Liver (tissue), 9 donors: Measurements from ENCODE around the gene ZNF70. TPM values are rescaled to one million over a fixed set of nuclear protein-coding genes. Genes with fewer than 3 reads are reported as not detected.

Experiments used
- DNase-seq: peaks from one replicate; pipeline ENCODE4 v3.0.0-alpha.2; 2017; ENCODE audit warnings: low spot score
- H3K27ac ChIP-seq, 2 donors: one replicate each; pipeline ENCODE4 v1.7.0; 2013; ENCODE audit warnings: inconsistent platforms in 2 of 2, low read length in 2 of 2, control low read depth in 1 of 2, low read depth in 1 of 2, mild to moderate bottlenecking in 1 of 2
- H3K27me3 ChIP-seq, 4 donors: one replicate each; pipeline versions ENCODE4 v1.6.1 to v1.7.0; 2013; ENCODE audit warnings: low read length in 3 of 4, inconsistent platforms in 1 of 4, mild to moderate bottlenecking in 1 of 4, moderate library complexity in 1 of 4; ENCODE audit not compliant: control insufficient read depth in 4 of 4, insufficient read depth in 4 of 4
- H3K36me3 ChIP-seq, 4 donors: one replicate each; pipeline versions ENCODE4 v1.6.1 to v1.7.0; 2013; ENCODE audit warnings: low read length in 3 of 4, mild to moderate bottlenecking in 3 of 4, low read depth in 1 of 4, moderate library complexity in 1 of 4; ENCODE audit not compliant: control insufficient read depth in 4 of 4, insufficient read depth in 3 of 4
- H3K4me1 ChIP-seq, 4 donors: one replicate each; pipeline versions ENCODE4 v1.6.1 to v1.7.0; 2013; ENCODE audit warnings: low read length in 3 of 4, mild to moderate bottlenecking in 3 of 4, moderate library complexity in 1 of 4; ENCODE audit not compliant: control insufficient read depth in 4 of 4, insufficient read depth in 4 of 4
- H3K4me3 ChIP-seq, 3 donors: one replicate each; pipeline versions ENCODE4 v1.6.1 to v1.7.0; 2013; ENCODE audit warnings: low read length in 3 of 3, control low read depth in 1 of 3, low read depth in 1 of 3, mild to moderate bottlenecking in 1 of 3
- H3K9ac ChIP-seq, 2 donors: one replicate each; pipeline ENCODE4 v1.7.0; 2013; ENCODE audit warnings: low read length in 2 of 2, mild to moderate bottlenecking in 2 of 2, moderate library complexity in 2 of 2, control low read depth in 1 of 2, low read depth in 1 of 2
- H3K9me3 ChIP-seq, 4 donors: one replicate each; pipeline versions ENCODE4 v1.6.1 to v1.7.0; 2013; ENCODE audit warnings: low read length in 3 of 4; ENCODE audit not compliant: control insufficient read depth in 4 of 4
- ATF3 ChIP-seq: IDR thresholded peaks from 2 replicates; pipeline ENCODE4 v1.6.1; 2016; ENCODE audit warnings: antibody characterized with exemption
- FOXA1 ChIP-seq: IDR thresholded peaks from 2 replicates; pipeline ENCODE4 v1.6.1; 2016; ENCODE audit warnings: antibody characterized with exemption
- FOXA2 ChIP-seq: IDR thresholded peaks from 2 replicates; pipeline ENCODE4 v1.6.1; 2016; ENCODE audit warnings: antibody characterized with exemption
- GABPA ChIP-seq, 2 donors: IDR thresholded peaks in 1 of 2; conservative IDR thresholded peaks in 1 of 2; 2 replicates each; pipeline ENCODE4 v1.6.1; 2016; ENCODE audit warnings: antibody characterized with exemption in 2 of 2, mild to moderate bottlenecking in 1 of 2, moderate library complexity in 1 of 2
- HNF4A ChIP-seq, 2 donors: conservative IDR thresholded peaks; 2 replicates each; pipeline ENCODE4 v1.6.1; 2016; ENCODE audit warnings: antibody characterized with exemption in 2 of 2, mild to moderate bottlenecking in 2 of 2
- HNF4G ChIP-seq: IDR thresholded peaks from 2 replicates; pipeline ENCODE4 v1.6.1; 2016; ENCODE audit warnings: antibody characterized with exemption
- JUND ChIP-seq, 2 donors: IDR thresholded peaks; 2 replicates each; pipeline ENCODE4 v1.6.1; 2016; ENCODE audit warnings: antibody characterized with exemption in 2 of 2
- MAX ChIP-seq: IDR thresholded peaks from 2 replicates; pipeline ENCODE4 v1.6.1; 2016; ENCODE audit warnings: antibody characterized with exemption
- NR2F2 ChIP-seq: IDR thresholded peaks from 2 replicates; pipeline ENCODE4 v1.6.1; 2016; ENCODE audit warnings: antibody characterized with exemption
- RAD21 ChIP-seq, 2 donors: IDR thresholded peaks; 2 replicates each; pipeline ENCODE4 v1.6.1; 2016; ENCODE audit warnings: antibody characterized with exemption in 2 of 2, mild to moderate bottlenecking in 2 of 2
- REST ChIP-seq: IDR thresholded peaks from 2 replicates; pipeline ENCODE4 v1.6.1; 2016; ENCODE audit warnings: antibody characterized with exemption, mild to moderate bottlenecking
- SP1 ChIP-seq: IDR thresholded peaks from 2 replicates; pipeline ENCODE4 v1.6.1; 2018; ENCODE audit warnings: antibody characterized with exemption, mild to moderate bottlenecking
- YY1 ChIP-seq: IDR thresholded peaks from 2 replicates; pipeline ENCODE4 v1.6.1; 2016; ENCODE audit warnings: antibody characterized with exemption, mild to moderate bottlenecking
- ZBTB33 ChIP-seq: IDR thresholded peaks from 2 replicates; pipeline ENCODE4 v1.6.1; 2016; ENCODE audit warnings: antibody characterized with exemption
- WGBS: extraction: QIAGEN DNeasy Blood & Tissue Kit; methylation state at CpG from one replicate; pipeline ENCODE4 v1.1.7; 2013; 5-methylcytosine and 5-hydroxymethylcytosine counted together
- polyA plus RNA-seq, 2 donors: library from polyadenylated mRNA; stranded (reverse) in 1 of 2; unstranded in 1 of 2; fragments of 200-250 nt in 1 of 2; fragments of >200 nt in 1 of 2; fragmentation: Nextera tagmentation in 1 of 2; extraction: Ambion mirVana in 1 of 2; gene quantifications; one replicate each; pipeline versions ENCODE4 v1.2.1 to v1.2.3, GENCODE V29; 2013 to 2015
- total RNA-seq, 2 donors: library from RNA; depleted of rRNA; stranded (reverse); fragments of >200 nt; gene quantifications; one replicate each; pipeline ENCODE4 v1.2.3, GENCODE V29; 2014
- donor health status: healthy.
- donor health status: healthy.
- donor health status: healthy.
- donor health status: healthy.
- donor health status: healthy.

The ZNF70 gene
- total and polyA plus RNA-seq, 4 donors: 0.14 to 1.9 (median 0.68) TPM

GRCh38 chr22:23722724-23723123 lies 28.2 kb downstream of the ZNF70 start:
- no peaks in the 10 kb centered on the region for H3K4me1 ChIP-seq
- no peaks in the 10 kb centered on the region for H3K27me3 ChIP-seq
- no peaks in the 10 kb centered on the region for H3K36me3 ChIP-seq
- WGBS: 81% methylated on average over 2 of the region's 2 CpGs
- no peak overlapping the region for H3K27ac ChIP-seq
- TF ChIP-seq HNF4G (no peak), GABPA (IDR thresholded peaks at IDR 0.05 in 1 of 2, conservative IDR thresholded peaks at IDR 0.05 in 1 of 2) (no peak), REST (no peak), SP1 (no peak), ZBTB33 (no peak), FOXA1 (no peak), NR2F2 (no peak), HNF4A (conservative IDR thresholded peaks at IDR 0.05) (no peak), RAD21 (IDR thresholded peaks at IDR 0.05) (no peak), FOXA2 (no peak)
- no peak overlapping the region for H3K4me3 ChIP-seq
- DNase-seq: no peak
- H3K9me3 ChIP-seq: no peaks in the 10 kb centered on the region
- H3K9ac ChIP-seq: no peak overlapping the region

GRCh38 chr22:23722160-23722559 lies 28.8 kb downstream of the ZNF70 start:
- Histone ChIP-seq H3K4me3 (no peak overlapping the region), H3K4me1 (peaks cover 0 to 4% (median 0%) of the 10 kb centered on the region in 4 donors), H3K36me3 (no peaks in the 10 kb centered on the region), H3K9ac (no peak overlapping the region), H3K27ac (no peak overlapping the region), H3K27me3 (no peaks in the 10 kb centered on the region), H3K9me3 (no peaks in the 10 kb centered on the region)
- TF ChIP-seq MAX (no peak), HNF4G (no peak), YY1 (no peak), SP1 (no peak), ATF3 (no peak), ZBTB33 (no peak), JUND (IDR thresholded peaks at IDR 0.05) (no peak)
- no peak for DNase-seq
- WGBS: 89% methylated on average over 4 of the region's 4 CpGs
